H9 (cell line): ENCODE data around the gene IGDCC3. TPM values are rescaled to one million over a fixed set of nuclear protein-coding genes. Genes with fewer than 3 reads are reported as not detected.

Experiments
- DNase-seq: peaks from one replicate; pipeline ENCODE4 v3.0.0-alpha.2; 2017
- H2AFZ ChIP-seq: one replicate; pipeline ENCODE4 v1.6.1; 2013; ENCODE audit warnings: mild to moderate bottlenecking, low read length, control low read depth, moderate library complexity
- H2AK5ac ChIP-seq: 2 replicates; pipeline ENCODE4 v1.6.1; 2013; ENCODE audit warnings: low read length, control low read depth, mixed read lengths; ENCODE audit not compliant: insufficient read length
- H2BK120ac ChIP-seq: one replicate; pipeline ENCODE4 v1.6.1; 2013; ENCODE audit warnings: low read depth, mild to moderate bottlenecking, low read length, control low read depth, inconsistent platforms; ENCODE audit not compliant: poor library complexity, severe bottlenecking
- H2BK12ac ChIP-seq: 2 replicates; pipeline ENCODE4 v1.6.1; 2013; ENCODE audit warnings: low read length, control low read depth, mixed read lengths, low read depth; ENCODE audit not compliant: insufficient read length
- H2BK15ac ChIP-seq: 2 replicates; pipeline ENCODE4 v1.6.1; 2013; ENCODE audit warnings: low read depth, low read length, control low read depth
- H2BK20ac ChIP-seq: one replicate; pipeline ENCODE4 v1.6.1; 2013; ENCODE audit warnings: low read depth, mild to moderate bottlenecking, low read length, control low read depth, inconsistent platforms; ENCODE audit not compliant: poor library complexity, severe bottlenecking
- H2BK5ac ChIP-seq: 2 replicates; pipeline ENCODE4 v1.6.1; 2013; ENCODE audit warnings: low read length, control low read depth, mixed read lengths; ENCODE audit not compliant: insufficient read length
- H3K14ac ChIP-seq: 2 replicates; pipeline ENCODE4 v1.6.1; 2013; ENCODE audit warnings: low read length, control low read depth; ENCODE audit not compliant: insufficient read depth
- H3K18ac ChIP-seq: 2 replicates; pipeline ENCODE4 v1.6.1; 2013; ENCODE audit warnings: low read depth, mild to moderate bottlenecking, mixed read lengths, low read length, control low read depth; ENCODE audit not compliant: insufficient read length
- H3K23ac ChIP-seq: 2 replicates; pipeline ENCODE4 v1.6.1; 2013; ENCODE audit warnings: low read length, control low read depth, mixed read lengths, low read depth; ENCODE audit not compliant: insufficient read length
- H3K23me2 ChIP-seq: 2 replicates; pipeline ENCODE4 v1.6.1; 2013; ENCODE audit warnings: low read depth, mild to moderate bottlenecking, mixed read lengths, low read length, control low read depth; ENCODE audit not compliant: insufficient read length, poor library complexity, severe bottlenecking
- H3K27ac ChIP-seq: 2 replicates; pipeline ENCODE4 v1.5.1; 2013; ENCODE audit warnings: low read length, control low read depth, mixed read lengths, low read depth; ENCODE audit not compliant: insufficient read length
- H3K27me3 ChIP-seq: 2 replicates; pipeline ENCODE4 v1.6.1; 2013; ENCODE audit warnings: low read length, control low read depth, inconsistent platforms; ENCODE audit not compliant: insufficient read depth
- H3K4ac ChIP-seq: 2 replicates; pipeline ENCODE4 v1.6.1; 2013; ENCODE audit warnings: low read depth, mild to moderate bottlenecking, control low read depth, inconsistent platforms, low read length, moderate library complexity
- H3K4me1 ChIP-seq: 2 replicates; pipeline ENCODE4 v1.6.1; 2013; ENCODE audit warnings: low read length, control low read depth, inconsistent platforms; ENCODE audit not compliant: insufficient read depth
- H3K4me2 ChIP-seq: 2 replicates; pipeline ENCODE4 v1.6.1; 2013; ENCODE audit warnings: low read length, control low read depth, mixed read lengths; ENCODE audit not compliant: insufficient read length, insufficient read depth
- H3K56ac ChIP-seq: 2 replicates; pipeline ENCODE4 v1.6.1; 2013; ENCODE audit warnings: low read depth, mild to moderate bottlenecking, mixed read lengths, low read length, control low read depth; ENCODE audit not compliant: insufficient read length
- H3K79me1 ChIP-seq: 2 replicates; pipeline ENCODE4 v1.6.1; 2013; ENCODE audit warnings: low read depth, mild to moderate bottlenecking, moderate library complexity, low read length, control low read depth, inconsistent platforms; ENCODE audit not compliant: insufficient read depth, poor library complexity, severe bottlenecking
- H3K79me2 ChIP-seq: 2 replicates; pipeline ENCODE4 v1.6.1; 2013; ENCODE audit warnings: low read length, control low read depth, inconsistent platforms; ENCODE audit not compliant: insufficient read depth
- H3K9ac ChIP-seq: 2 replicates; pipeline ENCODE4 v1.6.1; 2013; ENCODE audit warnings: low read length, control low read depth, mixed read lengths; ENCODE audit not compliant: insufficient read length; ENCODE audit errors: extremely low read depth
- H3K9me3 ChIP-seq: one replicate; pipeline ENCODE4 v1.6.1; 2013; ENCODE audit warnings: low read depth, low read length, inconsistent platforms; ENCODE audit not compliant: control insufficient read depth
- H3T11ph ChIP-seq: one replicate; pipeline ENCODE4 v1.6.1; 2013; ENCODE audit warnings: mild to moderate bottlenecking, low read length, control low read depth, inconsistent platforms
- H4K20me1 ChIP-seq: one replicate; pipeline ENCODE4 v1.6.1; 2013; ENCODE audit not compliant: control insufficient read depth, insufficient read length, insufficient read depth
- H4K5ac ChIP-seq: 2 replicates; pipeline ENCODE4 v1.6.1; 2013; ENCODE audit warnings: low read depth, mild to moderate bottlenecking, mixed read lengths, low read length, control low read depth; ENCODE audit not compliant: insufficient read length
- H4K8ac ChIP-seq: replicated peaks from 2 replicates; pipeline ENCODE4 v1.6.1; 2013; ENCODE audit warnings: low read length, control low read depth, mixed read lengths, low read depth; ENCODE audit not compliant: insufficient read length
- H4K91ac ChIP-seq: 2 replicates; pipeline ENCODE4 v1.6.1; 2013; ENCODE audit warnings: low read depth, mild to moderate bottlenecking, moderate library complexity, mixed read lengths, low read length, control low read depth; ENCODE audit not compliant: insufficient read length
- H3K27ac Mint-ChIP-seq, 3 experiments: 2 replicates in 2 of 3; 3 replicates in 1 of 3; pipeline ENCODE4 v1.8.0; 2020 to 2021; ENCODE audit warnings: mixed read lengths in 3 of 3, mild to moderate bottlenecking in 1 of 3, moderate library complexity in 1 of 3
- H3K27me3 Mint-ChIP-seq: 2 replicates; pipeline ENCODE4 v1.8.0; 2021; ENCODE audit warnings: low read depth, mild to moderate bottlenecking, moderate library complexity, mixed read lengths
- H3K36me3 Mint-ChIP-seq, 3 experiments: 2 replicates in 2 of 3; 3 replicates in 1 of 3; pipeline ENCODE4 v1.8.0; 2020 to 2021; ENCODE audit warnings: low read depth in 3 of 3, mixed read lengths in 3 of 3; ENCODE audit not compliant: insufficient read depth in 1 of 3
- H3K4me1 Mint-ChIP-seq, 2 experiments: 2 replicates each; pipeline ENCODE4 v1.8.0; 2020; ENCODE audit warnings: mixed read lengths in 2 of 2
- H3K4me3 Mint-ChIP-seq, 2 experiments: 2 replicates in 1 of 2; 3 replicates in 1 of 2; pipeline ENCODE4 v1.8.0; 2020 to 2021; ENCODE audit warnings: mild to moderate bottlenecking in 2 of 2, mixed read lengths in 2 of 2, moderate library complexity in 1 of 2
- H3K9me3 Mint-ChIP-seq, 2 experiments: 2 replicates in 1 of 2; 3 replicates in 1 of 2; pipeline ENCODE4 v1.8.0; 2020; ENCODE audit warnings: mild to moderate bottlenecking in 2 of 2, mixed read lengths in 2 of 2, moderate library complexity in 1 of 2
- WGBS: extraction: QIAGEN DNeasy Blood & Tissue Kit; methylation state at CpG from one replicate; pipeline ENCODE4 v1.1.7; 2013; ENCODE audit warnings: missing lambda C conversion rate, low lambda C conversion rate, mixed read lengths; ENCODE audit not compliant: insufficient read length; ENCODE audit errors: extremely low coverage; 5-methylcytosine and 5-hydroxymethylcytosine counted together
- total RNA-seq: library from RNA; stranded (reverse); gene quantifications from 2 replicates; pipeline ENCODE4 v1.2.1, GENCODE V29; 2021
- TF ChIP-seq, protein P1 (sequence below): fragments of 200-600 bp; sonication (generic); conservative IDR thresholded peaks from 3 replicates; pipeline ENCODE4 v1.8.0; 2021; ENCODE audit warnings: antibody characterized with exemption, mild to moderate bottlenecking

IGDCC3 gene
- total RNA-seq, 1 experiment from 2014 or later = 18.9 TPM

DNA sequence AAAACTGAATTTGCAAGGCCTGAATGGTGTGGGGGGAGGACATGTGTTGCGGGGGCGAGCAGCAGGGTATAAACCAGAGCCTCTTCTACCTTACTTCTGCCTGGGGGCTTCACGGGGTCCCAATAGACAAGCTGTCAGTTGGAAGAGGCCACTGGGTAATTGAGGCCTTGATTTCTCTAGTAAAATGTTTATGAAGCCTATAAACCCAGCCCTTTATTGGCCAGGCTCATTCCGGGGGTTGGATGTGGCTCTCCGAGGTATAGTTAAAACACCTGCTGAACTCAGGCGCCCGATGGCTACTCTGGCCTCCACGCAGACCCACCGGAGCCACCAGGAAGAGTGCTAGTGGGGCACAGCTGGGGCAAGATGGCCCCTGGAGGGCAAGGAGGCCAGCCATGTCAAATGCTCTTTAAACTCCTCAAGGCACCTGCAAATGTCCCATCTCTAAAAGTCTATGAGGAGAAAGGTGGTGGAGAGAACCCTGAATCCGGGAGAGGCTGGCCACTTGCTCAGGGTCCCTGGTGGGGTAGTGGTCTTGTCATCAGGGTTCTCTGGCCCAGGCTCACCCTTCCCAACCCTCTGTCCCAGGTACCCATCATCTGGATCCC is 34.3 kb downstream of the IGDCC3 start:
- Mint-ChIP-seq H3K27ac (no peak overlapping the region; a peak in 1 of 7 replicates), H3K4me3 (no peak overlapping the region), H3K4me1 (peaks cover 26 to 33% of the 10 kb centered on the region in 2 experiments), H3K27me3 (peaks cover 3% of the 10 kb centered on the region; the same call in 1 of the 2 replicates), H3K36me3 (no peaks in the 10 kb centered on the region; a peak in 2 of 7 replicates), H3K9me3 (no peaks in the 10 kb centered on the region)
- no peak overlapping the region for H2AK5ac ChIP-seq
- no peaks in the 10 kb centered on the region for H3K23me2 ChIP-seq
- no peak overlapping the region for H2AFZ ChIP-seq
- H3K23ac ChIP-seq = no peak overlapping the region
- H3K56ac ChIP-seq = no peak overlapping the region
- no peak overlapping the region for H4K91ac ChIP-seq
- TF ChIP-seq, protein P1, sequence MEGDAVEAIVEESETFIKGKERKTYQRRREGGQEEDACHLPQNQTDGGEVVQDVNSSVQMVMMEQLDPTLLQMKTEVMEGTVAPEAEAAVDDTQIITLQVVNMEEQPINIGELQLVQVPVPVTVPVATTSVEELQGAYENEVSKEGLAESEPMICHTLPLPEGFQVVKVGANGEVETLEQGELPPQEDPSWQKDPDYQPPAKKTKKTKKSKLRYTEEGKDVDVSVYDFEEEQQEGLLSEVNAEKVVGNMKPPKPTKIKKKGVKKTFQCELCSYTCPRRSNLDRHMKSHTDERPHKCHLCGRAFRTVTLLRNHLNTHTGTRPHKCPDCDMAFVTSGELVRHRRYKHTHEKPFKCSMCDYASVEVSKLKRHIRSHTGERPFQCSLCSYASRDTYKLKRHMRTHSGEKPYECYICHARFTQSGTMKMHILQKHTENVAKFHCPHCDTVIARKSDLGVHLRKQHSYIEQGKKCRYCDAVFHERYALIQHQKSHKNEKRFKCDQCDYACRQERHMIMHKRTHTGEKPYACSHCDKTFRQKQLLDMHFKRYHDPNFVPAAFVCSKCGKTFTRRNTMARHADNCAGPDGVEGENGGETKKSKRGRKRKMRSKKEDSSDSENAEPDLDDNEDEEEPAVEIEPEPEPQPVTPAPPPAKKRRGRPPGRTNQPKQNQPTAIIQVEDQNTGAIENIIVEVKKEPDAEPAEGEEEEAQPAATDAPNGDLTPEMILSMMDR = no peak
- DNase-seq = no peak
- H3K27me3 ChIP-seq = no peaks in the 10 kb centered on the region
- no peaks in the 10 kb centered on the region for H3K9me3 ChIP-seq
- no peak overlapping the region for H3K4me2 ChIP-seq
- H2BK120ac ChIP-seq = no peak overlapping the region
- H2BK20ac ChIP-seq = no peak overlapping the region
- no peak overlapping the region for H2BK12ac ChIP-seq
- H4K5ac ChIP-seq = no peak overlapping the region
- no peak overlapping the region for H4K8ac ChIP-seq
- no peak overlapping the region for H2BK5ac ChIP-seq
- H3K9ac ChIP-seq = no peak overlapping the region
- peaks cover 3% of the 10 kb centered on the region; the same call in 1 of the 2 replicates for H3K4me1 ChIP-seq
- H2BK15ac ChIP-seq = no peak overlapping the region
- no peak overlapping the region for H3K14ac ChIP-seq
- no peak overlapping the region for H3K4ac ChIP-seq
- no CpG with 5 or more reads among the region's 10 CpGs for WGBS
- H4K20me1 ChIP-seq = no peaks in the 10 kb centered on the region
- H3K79me2 ChIP-seq = no peaks in the 10 kb centered on the region
- H3K27ac ChIP-seq = no peak overlapping the region
- H3K79me1 ChIP-seq = no peaks in the 10 kb centered on the region
- H3K18ac ChIP-seq = no peak overlapping the region
- no peak overlapping the region for H3T11ph ChIP-seq
